Effector CD8-positive, alpha-beta T cell (primary cell): ENCODE measurements around the gene NR3C2.

Source experiments
- DNase-seq: peaks from one replicate; lab custom pipeline; 2025; lab: John Stamatoyannopoulos, UW

The NR3C2 gene

DNA sequence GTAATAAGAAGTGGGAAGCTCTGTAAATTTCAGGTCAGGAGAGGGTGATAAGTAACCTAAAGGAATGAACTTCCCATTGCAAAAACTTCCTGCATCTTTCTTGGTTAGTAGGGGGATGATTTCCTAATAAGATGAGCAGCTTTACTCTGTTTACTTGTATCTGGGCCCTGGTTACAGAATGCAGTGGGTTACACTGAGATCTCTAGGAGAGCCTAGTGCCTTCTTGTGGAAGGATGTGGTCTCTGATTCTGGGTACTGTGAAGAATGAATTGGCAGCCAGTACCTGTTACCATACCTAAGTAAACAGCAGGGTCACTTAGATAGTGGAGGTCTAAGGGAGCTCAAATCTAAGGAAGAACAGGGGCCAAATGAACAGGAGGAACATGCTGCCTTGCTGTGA is 389.8 kb downstream of the NR3C2 start:
- DNase-seq = no peak

DNA sequence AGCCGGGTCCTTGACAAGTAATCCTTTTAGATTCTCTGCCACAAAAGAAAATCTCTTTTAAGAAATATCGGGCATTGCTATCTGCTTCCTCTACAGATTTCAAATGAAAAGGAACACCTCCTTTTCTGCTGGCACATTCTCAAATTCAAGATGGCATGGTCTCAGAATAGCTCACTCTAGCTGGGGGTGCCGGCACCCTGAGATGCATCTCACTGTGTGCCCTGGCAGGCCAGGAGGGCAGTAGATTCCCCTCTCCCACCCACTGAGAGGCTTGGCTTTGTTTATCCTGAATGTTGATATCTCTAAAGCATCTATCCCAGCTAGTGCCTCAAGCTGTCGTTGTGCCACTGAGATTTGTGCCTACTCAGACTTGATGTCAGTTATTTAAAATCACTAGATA is 390.8 kb downstream of the NR3C2 start:
- no peak for DNase-seq

DNA sequence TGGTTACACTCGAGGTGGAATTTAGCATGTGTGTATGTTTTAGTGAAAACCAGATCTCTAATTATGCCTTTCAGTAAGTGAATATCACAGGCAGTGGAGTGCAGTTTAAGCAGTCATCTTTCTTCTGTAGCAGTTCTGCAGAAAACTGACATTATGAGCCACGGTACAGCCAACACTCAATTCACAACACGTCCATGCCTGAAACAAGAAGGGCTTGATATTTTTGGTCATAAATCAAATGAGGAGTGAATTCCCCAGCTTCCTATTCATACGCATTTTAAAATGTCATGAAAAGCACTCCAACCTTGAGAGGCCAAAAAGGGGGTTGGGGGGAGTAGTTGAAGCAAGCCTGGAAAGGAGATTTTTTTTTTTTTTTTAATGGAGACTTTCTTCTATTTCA is 393.6 kb downstream of the NR3C2 start:
- DNase-seq = no peak

DNA sequence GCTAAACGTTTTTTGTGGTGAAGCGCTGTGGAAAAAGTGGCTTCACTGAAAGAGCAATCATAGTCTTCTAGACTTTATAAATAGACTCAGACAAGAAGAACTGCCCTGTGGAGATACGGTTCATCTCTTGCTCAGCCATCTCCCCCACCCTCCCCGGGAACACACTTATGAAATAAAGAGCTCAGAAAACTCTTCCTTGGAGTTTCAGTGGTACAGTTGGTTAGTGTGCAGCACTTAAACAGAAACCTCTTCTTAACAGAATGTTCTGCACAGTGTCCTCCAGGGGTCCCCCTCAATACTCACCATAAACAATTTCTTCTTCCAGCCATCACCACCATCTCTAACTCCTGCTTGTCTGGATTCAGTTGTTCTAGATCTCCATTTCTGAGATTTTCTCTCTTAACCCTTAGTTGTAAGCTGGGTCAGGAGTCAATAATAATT is 397.3 kb downstream of the NR3C2 start:
- DNase-seq = no peak

DNA sequence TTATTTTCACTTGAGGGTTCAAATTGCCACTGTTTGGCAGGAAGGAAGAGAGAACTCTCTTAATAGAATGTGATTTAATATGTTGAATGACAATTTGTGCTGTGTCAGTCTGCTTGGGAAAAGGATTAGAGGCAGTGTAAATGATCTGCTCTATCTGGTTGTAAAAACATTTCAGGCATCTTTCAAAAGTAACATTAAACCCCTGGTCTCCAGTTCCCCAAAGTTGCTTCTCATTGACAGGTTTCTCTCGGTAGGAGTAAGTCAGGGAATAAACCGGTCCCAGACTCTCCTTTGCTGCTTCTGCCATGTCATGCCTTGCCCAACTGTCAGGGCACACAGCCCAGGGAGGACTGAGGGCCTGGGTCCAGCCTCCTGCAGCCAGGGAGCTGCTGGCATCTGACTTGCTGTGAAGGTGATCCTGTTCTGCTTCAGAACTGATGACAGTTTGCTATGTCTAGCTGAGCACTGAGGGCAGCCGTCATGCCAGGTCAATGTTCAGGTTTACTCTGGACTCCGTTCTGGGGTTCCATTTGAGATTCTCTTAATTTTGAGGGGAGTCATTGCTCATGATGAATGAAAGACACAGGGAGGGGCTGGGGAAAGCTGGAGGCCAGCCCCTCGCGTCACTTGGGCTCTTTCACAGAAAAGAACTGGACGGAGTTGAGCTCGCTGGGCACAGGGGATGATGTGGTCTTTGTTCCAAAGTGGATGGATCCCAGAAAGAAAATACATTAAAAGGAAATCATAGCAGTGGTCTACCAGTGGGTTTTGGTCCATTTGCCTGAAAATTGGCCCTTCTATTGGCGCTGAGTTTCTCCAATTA is 397.9 kb downstream of the NR3C2 start:
- DNase-seq = no peak

DNA sequence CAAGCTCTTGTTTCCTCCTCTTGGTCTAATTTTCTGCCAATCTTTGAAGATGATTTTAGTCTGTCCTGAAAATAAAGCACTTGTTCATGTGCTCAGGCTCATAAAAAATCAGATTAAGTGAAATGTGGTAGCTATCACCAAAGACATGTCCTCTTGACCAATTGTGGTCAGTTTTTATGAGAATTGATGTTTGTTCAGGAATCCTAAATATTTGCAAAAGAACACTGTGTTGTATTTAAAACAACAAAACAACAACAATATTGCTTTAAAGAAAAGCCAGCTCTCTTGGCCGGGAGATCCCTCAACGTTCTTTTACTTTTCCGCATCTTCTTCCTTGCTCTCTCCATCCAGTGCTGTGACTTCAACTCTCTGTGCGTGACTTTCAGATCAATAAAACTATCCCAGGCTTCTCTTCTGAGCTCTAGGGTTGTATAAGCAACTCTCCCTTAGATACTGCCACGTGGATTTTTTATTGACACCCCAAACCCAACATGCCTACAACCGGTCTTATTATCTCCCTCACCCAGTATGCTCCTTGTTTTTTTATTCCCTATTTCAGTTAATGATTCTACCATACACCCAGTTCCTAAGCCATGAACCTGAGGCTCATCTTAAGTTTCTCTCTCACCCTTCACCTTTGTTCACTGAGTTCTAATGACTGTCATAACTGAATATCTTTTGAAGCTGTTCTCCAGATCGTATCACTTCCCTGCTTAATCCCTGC is 400.4 kb downstream of the NR3C2 start:
- DNase-seq = no peak

DNA sequence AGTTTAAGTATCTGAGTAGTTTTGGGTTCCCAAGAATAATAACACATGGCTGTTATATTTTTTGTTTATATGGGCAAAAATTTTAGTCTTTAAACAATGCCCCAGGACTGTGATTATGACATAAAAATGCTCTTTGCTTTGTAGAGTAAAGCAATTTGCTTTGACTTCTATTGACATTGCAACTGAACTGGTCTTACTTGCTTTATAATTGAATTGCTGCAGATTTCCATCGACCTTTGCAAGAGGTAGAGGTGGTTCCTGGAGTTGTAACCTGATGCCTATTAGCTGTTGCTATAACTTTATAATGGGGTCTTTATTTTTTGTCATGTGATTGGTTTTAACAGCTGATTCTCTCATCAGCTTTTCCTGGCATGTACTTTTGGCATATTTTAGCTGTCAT is 407.4 kb downstream of the NR3C2 start:
- no peak for DNase-seq

DNA sequence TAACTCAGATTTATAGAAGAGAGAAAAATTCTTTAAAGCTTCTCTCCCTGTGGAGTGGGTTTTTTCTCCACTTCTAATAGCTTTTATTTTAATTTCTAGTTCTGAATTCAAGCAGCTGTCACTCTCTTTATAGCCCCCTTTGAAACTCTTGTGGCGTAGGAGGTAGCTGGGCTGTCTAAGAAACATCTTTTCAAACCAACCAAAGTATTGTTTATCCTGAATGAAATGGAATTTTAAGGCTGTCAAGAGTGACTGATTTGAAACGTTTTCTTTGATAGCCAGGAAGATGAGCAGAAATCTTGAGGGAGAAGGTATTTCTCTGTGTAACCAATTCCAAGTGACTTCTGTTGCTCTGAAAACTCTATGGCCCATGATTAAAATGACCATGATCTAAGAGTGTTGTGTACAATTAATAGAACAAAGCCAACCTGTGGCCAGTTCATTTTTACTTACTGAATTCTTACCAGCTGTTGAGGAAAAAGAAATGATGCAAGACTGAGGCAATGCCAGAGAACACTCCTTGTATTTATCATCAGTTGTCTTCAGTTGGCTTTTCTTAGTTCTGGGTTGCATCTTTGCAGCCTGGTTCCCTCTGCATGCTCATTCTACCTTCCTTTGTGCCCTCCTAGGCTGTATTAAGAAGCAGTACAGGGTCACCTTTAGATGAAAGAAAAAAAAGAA is 411.9 kb downstream of the NR3C2 start:
- no peak for DNase-seq

DNA sequence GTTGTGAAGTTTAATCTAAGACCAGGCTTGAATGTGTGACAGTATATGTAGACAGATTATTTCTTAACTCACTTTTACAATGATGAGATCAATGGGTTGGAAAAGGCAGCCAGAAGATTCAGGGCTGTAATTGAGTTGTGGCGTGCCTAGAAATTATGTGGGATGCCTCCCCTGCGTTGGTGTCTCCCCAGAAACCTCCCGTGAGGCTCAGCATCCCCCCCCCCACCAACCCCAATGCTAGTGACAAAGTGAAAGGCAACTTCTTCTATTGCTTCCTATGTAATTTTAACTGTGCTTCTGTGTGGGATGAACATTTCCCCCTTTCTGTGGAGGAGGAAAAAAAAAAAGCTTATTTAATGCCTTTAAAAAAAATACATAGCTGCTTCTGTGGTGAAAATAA is 412.4 kb downstream of the NR3C2 start:
- DNase-seq = no peak
